IPS-18a (cell line): ENCODE results near the gene OR2A1.
"Not testable (repeated sequence)": the region's sequence is repeated elsewhere in the genome, so short reads cannot be mapped to it uniquely, and the experiment has no call there.

Source experiments
- H3K27ac ChIP-seq: one replicate; pipeline ENCODE4 v1.5.1; 2013; ENCODE audit warnings: low read length
- H3K27me3 ChIP-seq: one replicate; pipeline ENCODE4 v1.6.1; 2013; ENCODE audit warnings: mild to moderate bottlenecking, low read length; ENCODE audit not compliant: control insufficient read depth, insufficient read depth
- H3K36me3 ChIP-seq: one replicate; pipeline ENCODE4 v1.6.1; 2013; ENCODE audit warnings: low read depth, low read length; ENCODE audit not compliant: control insufficient read depth
- H3K4me1 ChIP-seq: one replicate; pipeline ENCODE4 v1.6.1; 2013; ENCODE audit warnings: low read depth, low read length; ENCODE audit not compliant: control insufficient read depth
- H3K4me3 ChIP-seq: one replicate; pipeline ENCODE4 v1.5.1; 2013; ENCODE audit warnings: low read length
- H3K9ac ChIP-seq: one replicate; pipeline ENCODE4 v1.6.1; 2013; ENCODE audit warnings: mild to moderate bottlenecking, low read length, moderate library complexity
- H3K9me3 ChIP-seq: one replicate; pipeline ENCODE4 v1.6.1; 2013; ENCODE audit warnings: low read depth, low read length; ENCODE audit not compliant: control insufficient read depth

OR2A1 gene, protein sequence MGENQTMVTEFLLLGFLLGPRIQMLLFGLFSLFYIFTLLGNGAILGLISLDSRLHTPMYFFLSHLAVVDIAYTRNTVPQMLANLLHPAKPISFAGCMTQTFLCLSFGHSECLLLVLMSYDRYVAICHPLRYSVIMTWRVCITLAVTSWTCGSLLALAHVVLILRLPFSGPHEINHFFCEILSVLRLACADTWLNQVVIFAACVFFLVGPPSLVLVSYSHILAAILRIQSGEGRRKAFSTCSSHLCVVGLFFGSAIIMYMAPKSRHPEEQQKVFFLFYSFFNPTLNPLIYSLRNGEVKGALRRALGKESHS

DNA sequence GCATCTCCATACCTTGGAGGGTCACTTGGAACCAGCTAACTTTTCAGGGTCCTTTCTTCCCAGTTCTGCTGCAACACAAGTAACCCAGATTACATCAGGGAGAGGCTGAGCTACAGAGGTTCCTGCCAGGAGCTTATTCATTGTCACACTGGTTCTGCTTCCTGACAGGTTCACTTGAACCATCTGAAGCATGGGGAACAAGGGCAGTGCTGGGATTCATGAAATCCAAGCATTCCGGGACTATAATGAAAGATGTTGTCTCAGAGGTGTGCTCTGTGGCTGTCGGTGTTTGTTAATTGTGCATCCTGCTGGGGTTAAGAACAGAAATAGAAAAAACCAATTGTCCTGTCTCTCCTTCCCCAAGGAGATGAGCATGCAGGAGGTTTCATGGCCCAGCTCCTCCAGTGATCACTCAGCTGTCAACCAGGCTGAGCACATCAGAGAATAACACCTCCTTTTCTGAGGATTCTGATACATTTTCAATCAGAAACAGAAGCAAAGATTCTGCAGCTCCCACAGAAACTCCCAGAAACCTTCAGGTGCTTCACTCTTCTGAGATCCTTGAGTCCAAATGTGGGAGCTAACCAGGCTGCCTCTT lies at the start of gene OR2A1:
Gene OR2A1 (plus strand): TSS at position 548 of the 598 bp plus-strand sequence. CDS start 5,706 bp downstream, outside the sequence.
- not testable (repeated sequence) for H3K27ac ChIP-seq, H3K4me1 ChIP-seq, H3K9ac ChIP-seq, H3K4me3 ChIP-seq, H3K9me3 ChIP-seq, H3K36me3 ChIP-seq, H3K27me3 ChIP-seq

DNA sequence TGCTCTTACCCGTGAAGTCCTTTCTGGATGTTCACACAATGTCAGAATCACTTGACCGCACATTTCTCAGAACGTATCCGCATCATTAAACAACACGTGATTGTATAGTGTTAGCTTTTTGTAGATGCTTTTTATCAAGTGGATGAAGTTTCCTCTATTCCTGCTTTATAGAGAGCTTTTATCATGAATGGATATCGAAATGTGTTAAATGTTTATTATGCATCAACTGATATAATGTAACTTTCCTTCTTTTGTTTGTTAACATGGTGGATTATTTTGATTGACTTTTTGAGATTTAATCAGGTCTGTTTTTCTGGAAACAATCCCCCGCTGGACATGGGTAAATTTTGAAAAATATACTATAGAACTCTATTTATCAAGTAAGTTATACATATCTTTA lies 47.5 kb upstream of the OR2A1 start, which contains the start of gene OR2A7:
Gene OR2A7 (minus strand): TSS at position 101 of the 400 bp plus-strand sequence. CDS start 5,164 bp downstream, outside the sequence.
- H3K27me3 ChIP-seq, H3K4me1 ChIP-seq, H3K9ac ChIP-seq, H3K36me3 ChIP-seq, H3K27ac ChIP-seq, H3K9me3 ChIP-seq, H3K4me3 ChIP-seq: not testable (repeated sequence)

DNA sequence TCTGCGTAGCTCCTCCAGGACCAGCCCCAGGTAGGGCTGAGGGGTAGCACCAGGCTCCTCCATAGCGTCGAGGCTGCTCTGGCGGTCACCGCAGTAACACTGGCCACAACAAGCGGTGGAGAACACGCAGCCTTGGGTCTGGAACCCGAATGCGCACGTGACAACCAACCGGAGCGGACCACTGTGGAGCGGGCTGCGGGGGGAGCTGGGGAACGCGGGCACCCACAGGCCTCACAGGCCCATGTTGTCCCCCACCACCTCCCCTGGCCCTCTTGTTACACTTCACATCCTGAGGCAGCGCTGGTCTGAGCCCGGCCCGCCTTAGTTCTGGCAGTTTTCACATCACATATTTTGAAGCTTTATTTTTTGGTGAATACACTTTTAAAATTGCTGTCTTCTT lies 43.0 kb upstream of the OR2A1 start, which contains the start of gene CTAGE8:
Gene CTAGE8 (minus strand): TSS at position 101 of the 400 bp plus-strand sequence. CDS start 38 bp downstream, at position 63.
- H3K27ac ChIP-seq, H3K4me1 ChIP-seq, H3K36me3 ChIP-seq, H3K27me3 ChIP-seq, H3K9me3 ChIP-seq, H3K9ac ChIP-seq, H3K4me3 ChIP-seq: not testable (repeated sequence)

DNA sequence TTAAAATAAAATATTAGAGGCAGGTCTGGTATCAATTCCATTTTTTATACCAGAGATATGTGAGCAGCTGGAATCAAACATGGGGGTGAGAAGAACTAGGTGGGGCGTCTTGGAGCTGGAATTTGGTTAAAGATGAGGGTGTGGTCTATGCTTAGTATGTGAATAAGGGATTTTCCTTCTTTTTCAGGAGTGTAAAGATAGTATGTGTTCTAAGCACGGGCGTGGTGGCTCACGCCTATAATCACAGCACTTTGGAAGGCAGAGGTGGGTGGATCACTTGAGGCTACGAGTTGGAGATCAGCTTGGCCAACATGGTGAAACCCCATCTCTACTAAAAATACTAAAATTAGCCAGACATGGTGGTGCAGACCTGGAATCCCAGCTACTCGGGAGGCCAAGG lies 36.9 kb upstream of the OR2A1 start:
- not testable (repeated sequence) for H3K27me3 ChIP-seq, H3K27ac ChIP-seq, H3K9ac ChIP-seq, H3K4me3 ChIP-seq, H3K9me3 ChIP-seq, H3K36me3 ChIP-seq, H3K4me1 ChIP-seq

- not testable (repeated sequence) for H3K4me3 ChIP-seq, H3K36me3 ChIP-seq, H3K9ac ChIP-seq, H3K9me3 ChIP-seq, H3K4me1 ChIP-seq, H3K27me3 ChIP-seq, H3K27ac ChIP-seq
Observed at GRCh38 chr7:144280010-144280409, 32.2 kb upstream of the OR2A1 start.

DNA sequence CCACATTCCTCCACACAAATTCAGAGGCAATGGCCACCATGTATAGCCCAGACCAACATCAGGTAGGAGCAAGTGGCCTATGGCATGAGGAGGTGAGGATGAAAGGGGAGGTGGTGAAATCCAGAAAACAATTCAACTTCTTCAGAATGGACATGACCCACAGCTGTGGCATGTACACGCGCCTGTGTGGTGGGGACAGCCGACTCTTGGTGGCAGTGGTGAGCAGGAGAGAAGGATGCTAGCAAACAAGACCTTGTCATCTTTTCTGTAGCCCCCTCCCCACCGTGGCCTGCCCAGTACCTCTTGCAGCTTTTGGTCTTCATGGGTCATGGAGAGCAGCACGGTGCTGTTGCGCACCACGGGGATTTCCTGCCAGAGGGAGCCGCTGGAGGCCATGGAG lies 30.2 kb upstream of the OR2A1 start:
- H3K36me3 ChIP-seq, H3K27ac ChIP-seq, H3K9ac ChIP-seq, H3K9me3 ChIP-seq, H3K4me1 ChIP-seq, H3K27me3 ChIP-seq, H3K4me3 ChIP-seq: not testable (repeated sequence)

GRCh38 chr7:144282490-144282889 lies 29.7 kb upstream of the OR2A1 start:
- H3K9me3 ChIP-seq, H3K9ac ChIP-seq, H3K4me1 ChIP-seq, H3K4me3 ChIP-seq, H3K36me3 ChIP-seq, H3K27me3 ChIP-seq, H3K27ac ChIP-seq: not testable (repeated sequence)

GRCh38 chr7:144283716-144284115 lies 28.5 kb upstream of the OR2A1 start:
- H3K9ac ChIP-seq, H3K27ac ChIP-seq, H3K9me3 ChIP-seq, H3K36me3 ChIP-seq, H3K27me3 ChIP-seq, H3K4me3 ChIP-seq, H3K4me1 ChIP-seq: not testable (repeated sequence)

DNA sequence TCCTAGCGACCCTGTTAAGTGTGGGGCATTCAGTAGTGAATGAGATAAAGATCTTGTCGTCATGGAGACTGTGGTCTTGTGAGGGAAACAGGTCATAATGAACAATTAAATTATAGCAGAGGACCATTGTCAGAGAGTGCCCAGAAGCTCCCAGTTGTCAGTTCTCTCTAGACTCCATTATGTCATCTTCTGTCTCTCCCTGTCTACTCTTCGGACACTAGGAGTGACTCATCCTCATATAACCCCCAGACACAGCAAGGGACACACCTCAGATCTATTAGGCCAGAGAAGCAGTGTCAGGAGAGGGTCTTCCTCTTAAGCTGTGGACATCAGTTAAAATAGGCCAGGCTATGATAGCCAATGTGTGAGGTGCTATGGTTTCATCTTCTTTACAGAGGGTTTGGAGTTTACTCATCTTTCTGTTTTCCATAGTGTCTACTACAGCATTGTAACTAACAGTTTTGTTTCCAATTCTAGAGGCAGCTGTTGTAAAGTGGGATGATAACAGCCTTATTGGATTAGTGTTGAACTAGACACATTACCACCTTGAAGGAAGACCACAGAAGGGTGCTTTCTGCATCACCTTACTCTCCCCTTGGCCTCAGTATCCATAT lies 24.9 kb upstream of the OR2A1 start:
- H3K4me3 ChIP-seq, H3K4me1 ChIP-seq, H3K9me3 ChIP-seq, H3K36me3 ChIP-seq, H3K27me3 ChIP-seq, H3K27ac ChIP-seq, H3K9ac ChIP-seq: not testable (repeated sequence)

GRCh38 chr7:144291607-144292006 lies 20.6 kb upstream of the OR2A1 start:
- not testable (repeated sequence) for H3K4me1 ChIP-seq, H3K9ac ChIP-seq, H3K4me3 ChIP-seq, H3K27ac ChIP-seq, H3K27me3 ChIP-seq, H3K9me3 ChIP-seq, H3K36me3 ChIP-seq

DNA sequence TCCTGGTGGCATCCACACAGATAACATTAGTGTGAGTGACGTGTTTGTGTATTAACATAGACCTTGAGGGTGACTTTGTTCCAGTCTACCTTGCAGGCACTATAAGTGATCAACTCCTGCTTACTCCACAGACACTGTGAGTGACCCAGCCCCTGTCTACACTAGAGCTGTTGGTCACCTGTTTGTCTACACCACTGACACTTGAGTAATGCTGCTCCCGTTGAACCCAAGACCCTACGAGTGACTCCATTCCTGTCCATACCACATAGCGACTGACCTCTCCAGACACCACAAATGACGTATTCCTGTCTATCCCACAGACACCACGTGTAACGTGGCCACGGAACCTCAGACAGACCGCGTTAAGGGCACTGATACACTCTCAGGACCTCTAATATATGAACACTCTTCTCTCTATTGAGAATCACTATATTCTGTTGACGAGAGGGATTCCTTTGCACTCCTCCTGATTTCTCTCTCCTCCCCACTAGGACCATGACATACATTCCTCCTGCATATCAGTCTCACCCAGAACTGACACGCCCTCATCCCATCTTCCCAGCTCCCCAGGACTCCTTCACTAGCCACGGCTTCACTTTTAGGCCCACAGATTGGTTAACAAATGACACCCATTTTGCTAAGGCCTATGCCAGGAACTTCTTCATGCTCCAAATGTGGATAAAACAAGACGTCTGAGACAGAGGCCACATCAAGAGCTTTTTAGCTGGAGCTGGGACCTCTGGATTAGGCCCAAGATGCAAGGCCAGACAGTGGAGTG lies 19.6 kb upstream of the OR2A1 start:
- not testable (repeated sequence) for H3K27ac ChIP-seq, H3K4me3 ChIP-seq, H3K9ac ChIP-seq, H3K4me1 ChIP-seq, H3K9me3 ChIP-seq, H3K27me3 ChIP-seq, H3K36me3 ChIP-seq
